AG04450 (cell line): ENCODE results near the gene GSE1. TPM values are rescaled to one million over a fixed set of nuclear protein-coding genes. Genes with fewer than 3 reads are reported as not detected.
A peak's percentile ranks its signal among the peaks of the same experiment; 100 is the strongest.

Experiments
- CTCF ChIA-PET: fragments of 300-600, 350-600 bp; formaldehyde crosslinking; extraction: SDS; loops from one replicate; lab custom pipeline; 2022; ENCODE audit warnings: antibody characterized with exemption, inconsistent platforms; lab: Charles Lee
- POLR2A ChIA-PET: fragments of 350-600 bp; formaldehyde crosslinking; extraction: SDS; loops from one replicate; lab custom pipeline; 2021; ENCODE audit warnings: antibody characterized with exemption, inconsistent platforms; lab: Yijun Ruan, JAX
- DNase-seq: peaks from one replicate; pipeline ENCODE4 v3.0.0-alpha.2; 2011; ENCODE audit warnings: low read depth, low spot score
- H3K27ac ChIP-seq: one replicate; pipeline ENCODE4 v1.5.1; 2012; ENCODE audit warnings: low read depth, low read length, control low read depth
- H3K27me3 ChIP-seq: one replicate; pipeline ENCODE4 v1.6.0; 2012; ENCODE audit warnings: low read length; ENCODE audit not compliant: control insufficient read depth, insufficient read depth
- H3K4me3 ChIP-seq: 2 replicates; pipeline ENCODE4 v1.5.1; 2011; ENCODE audit warnings: mild to moderate bottlenecking, low read depth, low read length, control low read depth
- H3K9me3 ChIP-seq: 2 replicates; pipeline ENCODE4 v1.5.1; 2012; ENCODE audit warnings: low read length; ENCODE audit not compliant: control insufficient read depth, insufficient read depth
- polyA plus RNA-seq: library from polyadenylated mRNA; depleted of rRNA; stranded (reverse); fragments of >200 nt; gene quantifications from 2 replicates; pipeline ENCODE4 v1.2.3, GENCODE V29; 2011
- TF ChIP-seq, protein P1 (sequence below): IDR thresholded peaks from 2 replicates; pipeline ENCODE4 v1.5.1; 2011; ENCODE audit warnings: low read depth, low read length, control low read depth, inconsistent platforms

The GSE1 gene
- polyA plus RNA-seq, 1 experiment, result 18.2 TPM

DNA sequence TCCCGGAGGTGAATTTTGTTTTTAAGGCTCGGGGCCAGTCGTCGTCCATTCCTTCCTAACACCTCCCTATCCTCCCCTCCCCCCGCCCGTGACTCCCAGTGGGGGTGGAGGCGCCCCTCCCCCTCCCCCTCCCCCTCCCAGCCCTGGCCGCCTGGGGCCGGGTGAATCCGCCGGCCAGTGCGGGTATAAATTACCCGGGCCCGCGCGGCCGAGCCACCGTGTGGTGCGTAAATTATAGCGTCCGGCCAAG, 2.0 kb upstream of the GSE1 start:
- H3K27me3 ChIP-seq, result no peaks in the 10 kb centered on the region
- H3K27ac ChIP-seq, result no peak overlapping the region
- ChIA-PET POLR2A (no interaction called here), CTCF (interaction anchor here (0.6 to 2.9 kb wide), 14 partner anchors 9 to 496 kb away, joined by 3 to 20 read pairs (median 5); no protein-coding TSS in a partner anchor)
- H3K4me3 ChIP-seq, result peak overlapping the region; percentile 58
- H3K9me3 ChIP-seq, result no peaks in the 10 kb centered on the region; the same call in 1 of the 2 replicates
- TF ChIP-seq, protein P1, sequence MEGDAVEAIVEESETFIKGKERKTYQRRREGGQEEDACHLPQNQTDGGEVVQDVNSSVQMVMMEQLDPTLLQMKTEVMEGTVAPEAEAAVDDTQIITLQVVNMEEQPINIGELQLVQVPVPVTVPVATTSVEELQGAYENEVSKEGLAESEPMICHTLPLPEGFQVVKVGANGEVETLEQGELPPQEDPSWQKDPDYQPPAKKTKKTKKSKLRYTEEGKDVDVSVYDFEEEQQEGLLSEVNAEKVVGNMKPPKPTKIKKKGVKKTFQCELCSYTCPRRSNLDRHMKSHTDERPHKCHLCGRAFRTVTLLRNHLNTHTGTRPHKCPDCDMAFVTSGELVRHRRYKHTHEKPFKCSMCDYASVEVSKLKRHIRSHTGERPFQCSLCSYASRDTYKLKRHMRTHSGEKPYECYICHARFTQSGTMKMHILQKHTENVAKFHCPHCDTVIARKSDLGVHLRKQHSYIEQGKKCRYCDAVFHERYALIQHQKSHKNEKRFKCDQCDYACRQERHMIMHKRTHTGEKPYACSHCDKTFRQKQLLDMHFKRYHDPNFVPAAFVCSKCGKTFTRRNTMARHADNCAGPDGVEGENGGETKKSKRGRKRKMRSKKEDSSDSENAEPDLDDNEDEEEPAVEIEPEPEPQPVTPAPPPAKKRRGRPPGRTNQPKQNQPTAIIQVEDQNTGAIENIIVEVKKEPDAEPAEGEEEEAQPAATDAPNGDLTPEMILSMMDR, result no peak
- DNase-seq, result no peak

- TF ChIP-seq, protein P1, result no peak
- peak overlapping the region; percentile 58 for H3K4me3 ChIP-seq
- peak overlapping the region; percentile 75 for H3K27ac ChIP-seq
- CTCF ChIA-PET, result interaction anchor here (0.6 to 2.9 kb wide), 6 partner anchors 8 to 336 kb away, joined by 3 to 20 read pairs (median 8); no protein-coding TSS in a partner anchor
- no peaks in the 10 kb centered on the region for H3K27me3 ChIP-seq
- H3K9me3 ChIP-seq, result no peaks in the 10 kb centered on the region; the same call in 1 of the 2 replicates
- peak; percentile 39 for DNase-seq
- POLR2A ChIA-PET, result interaction anchor here (0.6 to 0.8 kb wide), 2 partner anchors 29 to 166 kb away, joined by 3 read pairs; no protein-coding TSS in a partner anchor
These were observed 1.5 kb upstream of the GSE1 start for GRCh38 chr16:85611444-85612190.

- peak; percentile 61 for DNase-seq
- CTCF ChIA-PET, result interaction anchor here (0.6 kb wide), 1 partner anchor 22 kb away, joined by 3 read pairs; no protein-coding TSS in a partner anchor
- H3K9me3 ChIP-seq, result no peaks in the 10 kb centered on the region; the same call in 1 of the 2 replicates
- TF ChIP-seq, protein P1, result no peak
- H3K27me3 ChIP-seq, result no peaks in the 10 kb centered on the region
- peak overlapping the region; percentile 59 for H3K4me3 ChIP-seq
- peak overlapping the region; percentile 83 for H3K27ac ChIP-seq
- POLR2A ChIA-PET, result interaction anchor here (0.6 to 0.8 kb wide), 2 partner anchors 30 to 166 kb away, joined by 3 read pairs; no protein-coding TSS in a partner anchor
These were observed 826 bp upstream of the GSE1 start for GRCh38 chr16:85612191-85612800.

DNA sequence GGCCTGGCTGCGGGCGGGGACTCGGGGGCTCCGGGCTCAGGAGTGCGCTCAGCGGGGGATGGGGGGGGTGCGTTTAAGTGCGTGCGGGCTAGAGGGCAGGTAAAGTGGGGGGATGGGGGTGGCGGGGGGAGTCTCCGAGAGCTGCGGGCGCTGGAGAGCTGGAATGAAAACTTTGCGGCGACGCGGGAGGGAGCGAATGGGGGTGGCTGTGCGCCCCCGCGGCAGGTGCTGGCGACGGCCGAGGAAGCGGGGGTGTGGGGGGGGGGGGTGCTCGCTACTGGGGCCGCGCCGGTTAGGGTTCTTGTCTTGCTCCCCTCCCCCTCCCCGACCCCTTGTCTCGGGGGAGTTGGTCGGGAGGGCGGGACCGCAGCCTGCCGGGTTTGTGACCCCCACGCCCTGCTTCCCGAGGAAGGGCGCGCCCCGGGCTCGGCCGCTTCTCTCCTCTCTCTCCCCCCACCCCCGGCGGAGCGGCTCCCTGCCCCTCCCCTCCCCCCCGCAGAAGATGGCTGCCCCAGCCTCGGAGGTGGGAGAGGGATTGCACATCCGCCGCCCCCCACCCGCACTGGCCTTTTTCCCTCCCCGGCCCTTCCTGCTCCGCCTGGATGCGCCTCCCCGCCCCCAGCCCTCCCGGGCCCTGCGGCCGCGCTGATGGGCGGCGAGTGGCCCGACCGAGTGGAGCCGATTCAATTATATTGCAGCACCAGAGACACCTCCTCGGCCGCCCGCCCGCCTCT, 649 bp downstream of the GSE1 start:
- Histone ChIP-seq H3K27me3 (no peaks in the 10 kb centered on the region), H3K4me3 (peak overlapping the region; percentile 59), H3K9me3 (no peaks in the 10 kb centered on the region; the same call in 1 of the 2 replicates), H3K27ac (no peak overlapping the region)
- CTCF ChIA-PET, result no interaction called here
- TF ChIP-seq, protein P1, result no peak
- DNase-seq, result no peak
- POLR2A ChIA-PET, result interaction anchor here (0.7 kb wide), 1 partner anchor 220 kb away, joined by 3 read pairs; no protein-coding TSS in a partner anchor
